CD4-positive, alpha-beta T cell (primary cell): ENCODE measurements around the gene TRDMT1. TPM values are rescaled to one million over a fixed set of nuclear protein-coding genes. Genes with fewer than 3 reads are reported as not detected.

Source experiments
- ATAC-seq: fragments of 200-7000 bp; cut with Tn5 transposase; one replicate; pipeline ENCODE4 v1.10.0; 2022; ENCODE audit warnings: mild to moderate bottlenecking; ENCODE audit not compliant: poor library complexity
- CTCF ChIA-PET: fragments of 350-600 bp; sonication (Branson Sonifier 250); formaldehyde crosslinking; loops from one replicate; lab custom pipeline; 2021; ENCODE audit warnings: antibody characterized with exemption, inconsistent platforms; lab: Charles Lee
- POLR2A ChIA-PET: fragments of 350-600 bp; sonication (Branson Sonifier 250); formaldehyde crosslinking; loops from one replicate; lab custom pipeline; 2021; ENCODE audit warnings: antibody characterized with exemption, inconsistent platforms; lab: Charles Lee
- DNase-seq, 14 experiments: peaks; one replicate each; pipeline ENCODE4 v3.0.0-alpha.2; 2013 to 2020; ENCODE audit warnings: mixed read lengths in 2 of 14
- H3K27ac ChIP-seq, 2 donors: one replicate each; pipeline versions ENCODE4 v1.5.1 to v1.7.0; 2013; ENCODE audit warnings: low read length in 2 of 2, low read depth in 1 of 2, mild to moderate bottlenecking in 1 of 2
- H3K27me3 ChIP-seq, 2 experiments: 1 replicate in 1 of 2; 2 replicates in 1 of 2; pipeline versions ENCODE4 v1.6.1 to v1.7.0; 2013; ENCODE audit warnings: low read length in 2 of 2, control low read depth in 1 of 2, mild to moderate bottlenecking in 1 of 2, moderate library complexity in 1 of 2; ENCODE audit not compliant: insufficient read depth in 2 of 2, control insufficient read depth in 1 of 2
- H3K36me3 ChIP-seq: one replicate; pipeline ENCODE4 v1.6.1; 2013; ENCODE audit warnings: low read length, control low read depth; ENCODE audit not compliant: insufficient read depth
- H3K4me1 ChIP-seq: one replicate; pipeline ENCODE4 v1.6.1; 2013; ENCODE audit warnings: low read length, control low read depth; ENCODE audit not compliant: insufficient read depth
- H3K4me3 ChIP-seq: one replicate; pipeline ENCODE4 v1.5.1; 2013; ENCODE audit warnings: mild to moderate bottlenecking, low read length, moderate library complexity
- H3K9me3 ChIP-seq, 2 experiments: 1 replicate in 1 of 2; 2 replicates in 1 of 2; pipeline versions ENCODE4 v1.6.1 to v1.7.0; 2013; ENCODE audit warnings: low read length in 2 of 2, mild to moderate bottlenecking in 2 of 2, control low read depth in 1 of 2, moderate library complexity in 1 of 2; ENCODE audit not compliant: control insufficient read depth in 1 of 2, insufficient read depth in 1 of 2
- H3K27ac Mint-ChIP-seq: one replicate; pipeline ENCODE4 v1.8.0; 2020; ENCODE audit warnings: mixed read lengths
- H3K27me3 Mint-ChIP-seq: one replicate; pipeline ENCODE4 v1.8.0; 2021; ENCODE audit warnings: mixed read lengths
- H3K36me3 Mint-ChIP-seq: one replicate; pipeline ENCODE4 v1.8.0; 2021; ENCODE audit warnings: low read depth, mixed read lengths
- H3K4me1 Mint-ChIP-seq: one replicate; pipeline ENCODE4 v1.8.0; 2021; ENCODE audit warnings: low read depth, mixed read lengths
- H3K4me3 Mint-ChIP-seq: one replicate; pipeline ENCODE4 v1.8.0; 2020; ENCODE audit warnings: mild to moderate bottlenecking, mixed read lengths
- H3K9me3 Mint-ChIP-seq: one replicate; pipeline ENCODE4 v1.8.0; 2020; ENCODE audit warnings: mixed read lengths
- intact Hi-C, 2 experiments: fragments of 100-400 bp; cut with DNase I in 1 of 2; cut with micrococcal nuclease in 1 of 2; formaldehyde crosslinking; loops; one replicate each; pipeline versions ENCODE4 v1.15.1 to v1.9.0; 2023 to 2025; cut with DNase I, micrococcal nuclease
- total RNA-seq, 174 experiments: library from RNA in 2 of 174; stranded (reverse) in 2 of 174; gene quantifications; one replicate each; pipeline ENCODE4 v1.2.3 and lab custom pipeline; 2021 to 2026
- TF ChIP-seq, protein P1 (sequence below): fragments of 200-600 bp; IDR thresholded peaks from one replicate; pipeline ENCODE4 v1.8.0; 2022; ENCODE audit warnings: antibody characterized with exemption, mild to moderate bottlenecking

TRDMT1 gene
- total RNA-seq, 2 experiments from 2014 or later, result 20.3 to 21.3 TPM

DNA sequence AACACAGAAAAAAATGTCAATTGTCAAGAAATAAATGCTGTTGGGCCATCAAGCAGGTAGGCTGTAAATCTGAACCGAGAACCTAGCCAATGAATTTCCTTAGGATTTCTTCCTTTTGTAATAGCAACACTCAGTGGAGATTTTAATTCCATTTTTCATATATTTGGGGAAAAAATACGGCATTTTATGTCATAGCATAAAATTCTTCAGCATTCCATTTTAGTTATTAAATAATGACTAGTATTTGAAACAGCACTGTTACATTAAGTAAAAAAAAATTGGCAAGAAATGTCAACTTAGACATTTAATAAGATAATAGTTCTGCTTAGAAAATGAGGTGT lies 14.3 kb upstream of the TRDMT1 start:
- H3K27ac ChIP-seq, result peak overlapping the region in 1 of 2 donors; percentile 46
- Mint-ChIP-seq H3K4me1 (peaks cover 16% of the 10 kb centered on the region), H3K27me3 (no peaks in the 10 kb centered on the region), H3K9me3 (no peaks in the 10 kb centered on the region), H3K36me3 (peaks cover 24% of the 10 kb centered on the region), H3K27ac (peak overlapping the region; percentile 79), H3K4me3 (no peak overlapping the region)
- TF ChIP-seq, protein P1, sequence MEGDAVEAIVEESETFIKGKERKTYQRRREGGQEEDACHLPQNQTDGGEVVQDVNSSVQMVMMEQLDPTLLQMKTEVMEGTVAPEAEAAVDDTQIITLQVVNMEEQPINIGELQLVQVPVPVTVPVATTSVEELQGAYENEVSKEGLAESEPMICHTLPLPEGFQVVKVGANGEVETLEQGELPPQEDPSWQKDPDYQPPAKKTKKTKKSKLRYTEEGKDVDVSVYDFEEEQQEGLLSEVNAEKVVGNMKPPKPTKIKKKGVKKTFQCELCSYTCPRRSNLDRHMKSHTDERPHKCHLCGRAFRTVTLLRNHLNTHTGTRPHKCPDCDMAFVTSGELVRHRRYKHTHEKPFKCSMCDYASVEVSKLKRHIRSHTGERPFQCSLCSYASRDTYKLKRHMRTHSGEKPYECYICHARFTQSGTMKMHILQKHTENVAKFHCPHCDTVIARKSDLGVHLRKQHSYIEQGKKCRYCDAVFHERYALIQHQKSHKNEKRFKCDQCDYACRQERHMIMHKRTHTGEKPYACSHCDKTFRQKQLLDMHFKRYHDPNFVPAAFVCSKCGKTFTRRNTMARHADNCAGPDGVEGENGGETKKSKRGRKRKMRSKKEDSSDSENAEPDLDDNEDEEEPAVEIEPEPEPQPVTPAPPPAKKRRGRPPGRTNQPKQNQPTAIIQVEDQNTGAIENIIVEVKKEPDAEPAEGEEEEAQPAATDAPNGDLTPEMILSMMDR, result no peak
- no peaks in the 10 kb centered on the region for H3K9me3 ChIP-seq
- H3K27me3 ChIP-seq, result no peaks in the 10 kb centered on the region
- DNase-seq (no peak), ATAC-seq (no peak)
- ChIA-PET POLR2A (interaction anchor here (0.8 to 1.2 kb wide), 2 partner anchors 14 to 111 kb away, joined by 3 read pairs; no protein-coding TSS in a partner anchor), CTCF (interaction anchor here (1.0 to 1.9 kb wide), 3 partner anchors 9 to 15 kb away, joined by 4 to 7 read pairs (median 5); partner anchors contain the start of gene VIM)
- peaks cover 8% of the 10 kb centered on the region for H3K4me1 ChIP-seq
- peaks cover 9% of the 10 kb centered on the region for H3K36me3 ChIP-seq
- no peak overlapping the region for H3K4me3 ChIP-seq
- intact Hi-C loops, result no loop called here

DNA sequence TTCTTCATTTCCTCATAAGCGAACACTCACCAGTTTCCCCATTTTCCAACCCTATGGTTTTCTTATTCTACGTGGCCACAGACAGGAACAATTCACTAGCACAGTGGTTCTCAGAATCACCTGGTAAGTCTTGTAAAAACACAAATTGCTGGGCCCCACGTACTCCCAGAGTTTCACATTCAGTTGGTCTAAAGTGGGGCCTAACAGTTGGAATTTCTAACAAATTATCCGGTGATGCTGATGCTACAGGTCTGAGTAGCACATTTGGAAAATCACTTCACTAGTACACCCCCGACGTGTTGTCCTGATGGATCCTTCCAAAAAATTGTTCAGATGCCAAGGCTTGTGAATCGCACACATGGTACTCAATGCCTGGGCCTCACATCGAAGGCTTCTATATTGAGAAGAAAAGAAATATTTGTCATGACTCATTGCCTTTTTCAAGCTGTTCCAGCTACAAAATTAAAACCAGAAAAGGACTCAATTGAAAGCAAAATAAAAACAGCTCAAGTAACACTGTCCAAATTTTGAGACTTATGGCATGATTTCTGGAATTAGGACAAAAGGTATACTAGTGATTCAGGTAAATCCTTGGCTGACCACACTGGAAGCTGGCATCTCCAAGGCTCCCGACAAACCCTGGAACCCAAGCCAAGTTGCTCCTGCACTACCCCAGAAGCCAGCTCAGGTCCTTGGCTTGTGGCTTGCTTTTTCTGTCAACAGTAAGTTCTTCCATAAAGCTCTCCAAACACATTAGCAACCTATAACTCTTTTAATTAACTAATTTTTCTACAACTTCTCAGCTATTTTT lies 13.7 kb upstream of the TRDMT1 start:
- H3K27ac Mint-ChIP-seq, result peak overlapping the region; percentile 79
- H3K4me1 ChIP-seq, result peaks cover 8% of the 10 kb centered on the region
- no peak for ATAC-seq

DNA sequence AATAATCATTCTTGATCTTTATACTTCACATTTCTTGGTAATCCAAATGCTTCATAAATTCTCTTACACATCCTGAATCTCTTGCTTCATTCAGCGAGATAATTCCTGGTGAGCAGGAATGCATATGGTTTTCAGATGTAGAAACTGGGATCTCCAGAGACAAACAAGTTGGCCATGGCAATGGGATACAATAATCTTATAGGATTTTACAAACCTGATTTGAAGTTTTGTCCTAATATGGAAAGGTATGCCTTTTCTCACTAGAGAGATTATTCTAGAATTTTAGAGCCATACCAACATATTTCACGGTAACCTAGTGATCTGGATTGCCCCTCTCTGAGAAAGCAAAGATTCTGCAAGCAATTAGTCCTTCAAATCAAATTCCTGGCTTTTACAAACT lies 13.1 kb upstream of the TRDMT1 start:
- peaks cover 24% of the 10 kb centered on the region for H3K36me3 Mint-ChIP-seq
- Histone ChIP-seq H3K27me3 (no peaks in the 10 kb centered on the region), H3K4me1 (peaks cover 8% of the 10 kb centered on the region), H3K4me3 (no peak overlapping the region), H3K36me3 (peaks cover 9% of the 10 kb centered on the region), H3K27ac (no peak overlapping the region), H3K9me3 (no peaks in the 10 kb centered on the region)
- no peak overlapping the region for H3K27ac Mint-ChIP-seq
- no peaks in the 10 kb centered on the region for H3K27me3 Mint-ChIP-seq
- intact Hi-C loops, result no loop called here
- H3K9me3 Mint-ChIP-seq, result no peaks in the 10 kb centered on the region
- TF ChIP-seq, protein P1, result no peak
- no peak for DNase-seq
- ChIA-PET CTCF (interaction anchor here (1.9 kb wide), 1 partner anchor 16 kb away, joined by 7 read pairs; no protein-coding TSS in a partner anchor), POLR2A (interaction anchor here (0.7 to 1.5 kb wide), 2 partner anchors 14 to 15 kb away, joined by 3 to 6 read pairs; no protein-coding TSS in a partner anchor)
- no peak overlapping the region for H3K4me3 Mint-ChIP-seq
- ATAC-seq, result no peak
- peaks cover 15% of the 10 kb centered on the region for H3K4me1 Mint-ChIP-seq

More for the DNA sequence above, 13.7 kb upstream of the TRDMT1 start:
- no peaks in the 10 kb centered on the region for H3K9me3 ChIP-seq
- H3K36me3 Mint-ChIP-seq, result peaks cover 24% of the 10 kb centered on the region
- no peak overlapping the region for H3K4me3 Mint-ChIP-seq
- no peak overlapping the region for H3K4me3 ChIP-seq
- intact Hi-C loops, result no loop called here
- TF ChIP-seq, protein P1, result no peak
- H3K27me3 Mint-ChIP-seq, result no peaks in the 10 kb centered on the region
- peak overlapping the region in 1 of 2 donors; percentile 46 for H3K27ac ChIP-seq
- peaks cover 9% of the 10 kb centered on the region for H3K36me3 ChIP-seq
- ChIA-PET POLR2A (interaction anchor here (0.7 to 1.2 kb wide), 3 partner anchors 13 to 112 kb away, joined by 3 read pairs; no protein-coding TSS in a partner anchor), CTCF (interaction anchor here (1.0 to 1.9 kb wide), 3 partner anchors 9 to 15 kb away, joined by 4 to 7 read pairs (median 5); partner anchors contain the start of gene VIM)
- H3K4me1 Mint-ChIP-seq, result peaks cover 15% of the 10 kb centered on the region
- no peaks in the 10 kb centered on the region for H3K27me3 ChIP-seq
- no peaks in the 10 kb centered on the region for H3K9me3 Mint-ChIP-seq
- no peak for DNase-seq
